ENCODE results near the gene CAPG.

GRCh38 chr2:85394976-85395375 is 15.2 kb downstream of the CAPG start:
- TF ChIP-seq CTCF (IDR thresholded peaks at IDR 0.05) (no peak), POLR2A (IDR thresholded peaks at IDR 0.05) (no peak)

Data from adrenal gland (tissue), 5 donors.